NCI-H748 (cell line): Measurements from ENCODE around the gene CCL25.
A peak's percentile ranks its signal among the peaks of the same experiment; 100 is the strongest.

Experiments
- DNase-seq: peaks from one replicate; lab custom pipeline; 2025; ENCODE audit not compliant: unreplicated experiment; lab: John Stamatoyannopoulos, UW

CCL25 gene

GRCh38 chr19:8045872-8046568, 6.5 kb upstream of the CCL25 start:
- DNase-seq: no peak

DNA sequence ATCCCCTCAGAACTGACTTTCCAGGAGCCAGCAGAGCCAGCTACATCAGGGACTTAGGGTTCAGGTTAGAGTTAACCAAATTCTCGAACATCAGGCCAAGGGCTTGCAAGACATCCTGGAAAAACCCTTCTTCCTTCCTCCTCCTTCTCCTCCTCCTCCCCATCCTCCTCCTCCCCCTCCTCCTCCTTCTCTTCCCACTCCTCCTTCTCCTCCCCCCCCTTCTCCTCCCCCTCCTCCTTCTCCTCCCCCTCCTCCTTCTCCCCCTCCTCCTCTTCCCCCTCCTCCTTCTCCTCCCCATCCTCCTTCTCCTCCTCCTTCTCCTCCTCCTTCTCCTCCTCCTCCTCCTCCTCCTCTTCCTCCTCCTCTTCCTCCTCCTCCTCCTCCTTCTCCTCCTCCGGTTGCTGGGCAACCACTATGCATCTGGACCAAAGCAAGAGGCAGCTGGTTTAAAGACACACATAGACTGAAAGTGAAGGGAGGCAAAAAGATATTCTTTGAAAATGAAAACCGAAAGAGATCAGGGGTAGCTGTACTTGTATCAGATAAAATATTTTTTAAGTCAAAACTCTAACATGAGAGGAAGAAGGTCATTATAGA, 5.9 kb upstream of the CCL25 start:
- DNase-seq: no peak

DNA sequence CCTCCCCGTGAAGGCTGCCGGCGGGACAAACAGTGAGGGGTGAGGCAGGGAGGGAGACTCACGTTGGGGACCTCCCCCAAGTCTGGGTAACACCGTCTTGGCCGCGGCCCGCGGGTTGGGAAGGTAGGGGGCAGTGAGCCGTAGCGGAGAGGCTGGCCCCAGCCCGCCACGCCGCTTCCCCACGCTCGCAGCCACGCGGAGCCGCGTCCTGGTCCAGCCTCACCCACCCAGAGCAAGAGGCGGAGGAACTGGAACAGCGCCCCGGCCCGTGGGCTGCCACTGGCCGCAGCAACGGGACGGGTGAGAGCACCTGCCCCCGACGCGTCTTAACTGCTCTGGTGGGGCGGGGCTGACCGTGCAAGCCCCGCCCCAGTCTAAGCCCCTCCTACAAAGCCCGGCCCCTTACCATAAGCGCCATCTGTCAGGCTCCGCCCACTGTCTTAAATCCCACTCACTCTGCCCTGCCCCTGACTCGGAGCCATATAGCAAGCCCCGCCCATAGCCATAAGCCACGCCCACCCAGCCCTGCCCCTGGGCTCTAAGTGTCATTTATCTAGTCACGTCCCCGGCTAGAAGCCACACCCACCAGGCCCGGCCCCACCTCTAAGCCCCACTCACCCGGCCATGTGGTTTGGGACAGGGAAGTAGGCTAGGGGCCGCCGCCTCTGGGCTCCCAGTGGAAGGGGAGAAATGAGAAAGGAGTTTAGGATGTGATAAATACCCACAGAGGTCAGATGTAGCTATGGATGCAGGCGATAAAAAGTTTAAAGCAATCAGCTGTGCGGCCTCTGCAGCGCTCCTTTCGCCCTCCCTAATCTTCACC, 2.1 kb upstream of the CCL25 start:
- DNase-seq: peak; percentile 83

DNA sequence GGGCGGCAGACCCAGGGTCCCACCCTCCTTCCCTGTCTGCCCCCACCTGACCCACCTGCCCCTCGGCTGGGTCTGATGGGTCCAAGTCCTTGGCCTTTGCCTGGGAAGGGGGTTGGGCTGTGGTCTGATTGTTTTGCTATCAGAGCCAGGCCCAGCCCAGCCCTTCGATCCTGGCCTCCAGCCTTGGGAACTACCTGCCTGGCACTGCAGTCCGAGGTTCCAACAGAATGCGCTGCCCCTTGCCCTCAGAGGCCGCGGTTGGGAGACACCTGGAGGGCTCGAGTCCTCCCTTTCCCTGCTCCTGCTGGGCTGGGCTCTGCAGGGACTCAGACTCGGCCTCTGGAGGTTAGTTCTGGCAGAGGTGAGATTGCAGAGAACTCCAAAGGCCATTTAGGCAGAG, 1.6 kb downstream of the CCL25 start:
- DNase-seq: no peak

- no peak for DNase-seq
Observed at GRCh38 chr19:8056533-8056932, 4.0 kb downstream of the CCL25 start.

DNA sequence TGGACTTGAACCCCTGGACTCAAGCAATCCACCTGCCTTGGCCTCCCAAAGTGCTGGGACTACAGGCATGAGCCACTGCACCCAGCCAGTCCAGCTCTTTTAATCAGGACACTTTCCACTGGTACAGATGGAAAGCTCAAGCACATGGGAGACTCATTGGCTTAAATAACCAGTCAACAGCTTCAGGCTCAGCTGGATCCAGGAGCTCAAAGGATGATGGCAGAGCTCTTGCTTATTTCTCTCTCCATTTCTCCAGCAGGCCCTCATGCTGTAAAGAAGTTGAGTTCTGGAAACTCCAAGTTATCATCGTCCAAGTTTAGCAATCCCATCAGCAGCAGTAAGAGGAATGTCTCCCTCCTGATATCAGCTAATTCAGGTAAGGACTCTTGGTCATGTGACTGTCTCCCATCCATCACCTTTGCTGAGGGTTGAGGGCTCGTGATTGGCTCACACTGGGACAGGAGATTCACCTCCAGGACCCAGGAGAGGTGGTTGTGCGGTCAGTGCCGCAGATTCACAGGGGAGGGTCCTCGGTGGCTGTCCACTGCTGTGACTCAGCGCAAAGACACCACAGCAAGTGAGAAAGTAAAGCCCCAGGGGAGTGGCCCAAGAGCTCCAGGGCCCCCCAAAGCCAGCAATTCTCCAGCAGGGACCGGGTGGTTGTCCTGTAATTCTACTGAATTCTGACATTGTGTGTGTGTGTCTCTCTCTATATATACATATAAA, 5.1 kb downstream of the CCL25 start:
- no peak for DNase-seq

DNA sequence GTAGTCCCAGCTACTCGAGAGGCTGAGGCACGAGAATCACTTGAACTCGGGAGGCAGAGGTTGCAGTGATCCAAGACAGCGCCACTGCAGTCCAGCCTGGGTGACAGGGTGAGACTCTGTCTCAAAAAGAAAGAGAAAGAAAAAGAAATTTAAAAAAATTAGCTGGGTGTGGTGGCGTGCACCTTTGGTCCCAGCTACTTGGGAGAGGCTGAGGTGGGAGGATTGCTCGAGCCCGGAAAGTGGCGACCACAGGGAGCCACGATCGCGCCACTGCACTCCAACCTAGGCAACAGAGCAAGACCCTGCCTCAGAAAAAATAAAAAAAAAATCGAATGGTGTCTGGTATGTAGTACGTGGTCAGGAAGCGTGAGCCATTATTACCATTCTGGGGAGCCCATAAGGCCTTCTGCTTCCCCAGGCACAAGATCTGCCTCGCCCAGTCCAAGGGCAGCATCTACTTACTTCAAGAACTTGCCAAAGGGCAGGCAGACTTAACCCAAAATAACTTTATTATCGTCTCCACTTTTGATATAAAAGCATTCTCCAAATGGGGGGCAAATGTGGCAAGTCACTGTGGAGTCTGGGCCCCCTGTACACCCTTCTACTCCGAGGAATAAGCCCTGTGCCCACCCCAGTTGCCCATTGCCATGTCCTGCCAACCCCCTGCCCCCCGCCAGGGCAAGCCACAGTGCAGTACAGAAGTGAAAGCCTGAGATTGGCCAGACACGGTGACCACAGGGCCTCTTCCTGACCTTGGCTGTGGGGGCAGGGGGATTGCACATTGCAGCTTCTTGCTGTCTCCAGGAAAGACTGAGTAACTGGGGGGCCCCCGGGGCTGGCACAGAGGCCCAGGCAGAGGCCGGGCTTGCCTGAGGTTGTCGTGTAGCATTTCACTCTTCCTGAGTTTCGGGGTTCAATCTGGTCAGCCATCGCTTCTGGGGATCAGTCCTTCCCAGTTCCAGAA, 12.6 kb downstream of the CCL25 start:
- no peak for DNase-seq

GRCh38 chr19:8065875-8066261, 13.3 kb downstream of the CCL25 start:
- no peak for DNase-seq

DNA sequence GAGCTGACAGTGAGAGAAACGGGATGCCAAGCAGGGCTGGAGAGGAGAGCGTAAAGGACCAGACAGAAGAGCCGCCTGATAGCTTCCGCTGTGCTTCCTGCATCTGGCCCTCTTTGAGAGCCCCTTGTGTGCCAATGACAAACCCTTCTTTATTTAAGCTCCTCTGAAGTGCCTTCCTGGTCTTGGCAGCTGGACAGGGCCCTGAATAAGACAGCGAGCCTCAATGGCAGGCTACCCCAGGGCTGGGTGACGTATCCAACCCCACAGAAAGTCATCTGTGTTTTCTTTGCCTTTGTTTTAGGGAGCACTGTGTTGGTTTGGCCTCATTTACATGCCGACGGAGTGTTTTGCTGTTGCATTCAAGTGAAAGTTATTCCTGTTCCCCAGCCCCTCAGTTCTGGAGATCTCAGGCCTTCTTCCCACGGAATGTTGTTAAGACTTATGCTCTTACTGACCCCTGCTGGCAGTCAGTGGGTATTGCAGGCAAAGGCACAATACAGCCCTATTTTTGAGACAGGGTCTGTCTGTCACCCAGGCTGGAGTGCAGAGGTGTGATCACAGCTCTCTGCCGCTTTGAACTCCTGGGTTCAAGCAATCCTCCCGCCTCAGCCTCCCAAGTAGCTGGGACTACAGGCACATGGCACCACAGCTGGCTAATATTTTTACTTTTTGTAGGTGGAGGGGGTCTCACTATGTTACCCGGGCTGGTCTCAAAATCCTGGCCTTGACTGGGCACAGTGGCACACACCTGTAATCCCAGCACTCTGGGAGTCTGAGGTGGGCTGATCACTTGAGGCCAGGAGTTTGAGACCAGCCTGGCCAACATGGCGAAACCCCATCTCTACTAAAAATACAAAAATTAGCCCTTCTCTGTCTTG, 16.8 kb downstream of the CCL25 start:
- no peak for DNase-seq

DNA sequence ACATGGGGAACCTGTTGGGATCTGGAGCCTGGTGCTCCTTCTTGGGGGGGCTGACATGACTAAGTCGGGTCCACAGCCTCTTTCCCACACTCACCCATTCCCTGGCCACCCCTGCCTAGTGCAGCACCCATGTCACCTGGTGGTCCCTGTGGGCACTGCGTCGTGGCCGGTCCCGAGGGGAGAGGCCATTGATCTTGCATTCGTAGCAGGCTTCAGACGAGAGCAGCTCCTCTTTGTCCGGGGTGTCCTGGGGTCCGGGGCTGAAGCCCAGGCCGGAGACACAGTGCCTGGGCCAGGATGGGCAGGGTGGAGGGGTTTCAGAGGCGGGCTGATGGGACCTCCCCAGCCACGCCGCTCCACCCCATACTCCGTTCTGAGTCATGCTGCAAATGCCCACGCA, 19.4 kb downstream of the CCL25 start:
- no peak for DNase-seq

GRCh38 chr19:8074501-8074900, 21.9 kb downstream of the CCL25 start:
- DNase-seq: no peak

- no peak for DNase-seq
Observed at GRCh38 chr19:8075158-8076074, 22.9 kb downstream of the CCL25 start.

DNA sequence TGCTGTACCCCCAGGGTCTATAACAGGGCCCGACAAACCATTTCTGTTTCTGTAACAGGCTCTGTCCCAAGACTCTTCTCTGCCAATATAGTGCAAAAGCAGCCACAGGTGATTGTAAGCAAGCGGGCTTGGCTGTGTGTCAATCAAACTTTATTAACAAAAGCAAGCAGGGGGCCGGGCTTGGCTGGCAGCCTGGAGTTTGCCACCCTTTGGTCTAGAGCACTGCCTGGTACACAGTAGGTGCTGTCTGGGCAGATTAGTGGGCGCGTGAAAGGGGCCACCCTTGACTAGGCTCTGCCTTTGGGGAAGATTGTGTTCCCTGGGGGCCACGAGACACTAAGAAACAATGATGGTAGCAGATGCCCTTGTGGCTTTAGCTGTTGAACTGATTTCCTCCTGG, 27.4 kb downstream of the CCL25 start:
- no peak for DNase-seq

- no peak for DNase-seq
Observed at GRCh38 chr19:8080832-8081231, 28.3 kb downstream of the CCL25 start.

DNA sequence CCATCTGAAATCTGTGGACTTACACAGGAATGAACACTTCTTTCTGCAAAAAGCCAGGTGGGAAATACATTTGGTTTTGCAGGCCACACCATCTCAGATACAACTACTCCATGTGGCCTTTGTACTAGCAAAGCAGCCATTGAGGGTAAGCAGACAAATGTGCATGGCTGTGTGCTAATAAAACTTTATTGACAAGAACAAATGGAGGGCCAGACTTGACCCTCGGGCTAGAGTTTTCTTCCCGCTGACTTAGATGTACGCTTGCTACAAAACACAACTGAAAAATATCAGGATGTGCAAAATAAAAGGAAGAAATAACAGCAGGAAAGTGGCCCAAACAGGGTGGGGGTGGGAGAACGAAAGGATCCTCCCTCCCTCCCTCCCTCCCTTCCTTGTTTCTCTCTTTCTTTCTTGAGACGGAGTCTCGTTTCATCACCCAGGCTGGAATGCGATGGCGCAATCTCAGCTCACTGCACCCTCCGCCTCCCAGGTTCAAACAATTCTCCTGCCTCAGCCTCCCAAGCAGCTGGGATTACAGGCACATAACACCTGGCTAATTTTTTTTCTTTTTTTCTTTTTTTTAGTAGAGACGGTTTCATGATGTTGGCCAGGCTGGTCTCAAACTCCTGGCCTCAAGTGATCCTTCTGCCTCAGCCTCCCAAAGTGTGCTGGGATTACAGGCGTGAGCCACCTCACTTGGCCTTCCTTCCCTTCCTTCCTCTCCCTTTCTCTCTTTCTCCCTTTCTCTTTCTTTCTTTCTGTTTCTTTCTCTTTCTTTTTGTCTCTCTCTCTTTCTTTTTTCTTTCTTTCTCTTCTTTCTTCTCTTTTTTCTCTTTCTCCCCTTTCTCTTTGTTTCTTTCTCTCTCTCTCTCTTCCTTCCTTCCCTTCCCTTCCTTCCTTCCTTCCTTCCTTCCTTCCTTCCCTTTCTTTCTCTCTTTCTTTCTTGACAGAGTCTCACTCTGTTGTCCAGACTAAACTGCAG, 29.3 kb downstream of the CCL25 start:
- DNase-seq: no peak

DNA sequence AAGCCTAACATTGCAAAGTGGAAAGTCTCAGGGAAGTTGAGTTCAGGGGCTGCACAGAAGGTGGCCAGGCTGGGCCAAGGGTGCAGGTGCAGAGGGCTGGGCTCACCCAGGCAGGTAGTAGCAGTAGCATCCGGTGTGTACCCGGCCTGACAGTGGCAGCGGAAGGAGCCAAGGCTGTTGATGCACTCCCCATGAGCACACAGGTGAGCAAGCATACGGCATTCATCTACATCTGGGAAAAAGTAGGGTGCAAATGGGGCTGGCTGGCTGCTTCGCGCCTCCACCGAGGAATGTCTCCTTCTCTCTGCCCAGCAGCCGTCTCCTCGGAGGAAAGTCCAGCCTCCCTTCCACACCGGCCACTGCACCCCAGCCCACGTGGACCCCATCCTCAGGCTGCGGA, 30.6 kb downstream of the CCL25 start:
- no peak for DNase-seq

- no peak for DNase-seq
Observed at GRCh38 chr19:8084152-8084551, 31.6 kb downstream of the CCL25 start.
